ENCODE results near the gene IGF2BP2.

DNA sequence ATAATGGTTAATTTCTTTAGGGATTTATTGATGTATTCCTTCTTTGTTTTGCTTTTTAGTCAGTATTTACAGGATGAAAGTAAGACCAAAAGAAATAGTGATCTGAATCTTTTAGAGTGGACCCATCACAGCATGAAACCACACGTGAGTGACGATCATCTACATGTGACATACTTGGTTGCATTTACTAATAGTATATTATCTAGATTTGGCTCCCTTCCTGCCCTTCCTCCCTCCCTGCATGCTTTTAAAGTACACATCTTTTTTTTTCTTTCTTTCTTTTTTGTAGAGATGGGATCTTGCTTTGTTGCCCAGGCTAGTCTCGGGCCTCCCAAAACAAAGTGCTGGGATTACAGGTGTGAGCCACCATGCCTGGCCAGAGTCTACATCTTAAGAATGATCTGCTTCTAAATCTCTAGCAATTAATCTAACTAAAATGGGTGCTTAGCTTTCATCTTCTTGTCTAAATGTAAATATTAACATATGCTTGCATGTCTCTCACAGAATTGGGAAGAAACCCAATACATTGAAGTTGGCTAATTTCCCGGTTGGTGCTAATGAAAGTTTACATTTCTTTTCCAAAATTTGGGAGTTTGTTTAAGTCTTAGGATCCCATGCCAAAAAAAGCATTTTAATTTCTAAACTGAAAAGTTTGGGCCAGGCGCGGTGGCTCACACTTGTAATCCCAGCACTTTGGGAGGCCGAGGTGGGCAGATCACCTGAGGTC lies 200.7 kb downstream of the IGF2BP2 start:
- TF ChIP-seq, protein P1, sequence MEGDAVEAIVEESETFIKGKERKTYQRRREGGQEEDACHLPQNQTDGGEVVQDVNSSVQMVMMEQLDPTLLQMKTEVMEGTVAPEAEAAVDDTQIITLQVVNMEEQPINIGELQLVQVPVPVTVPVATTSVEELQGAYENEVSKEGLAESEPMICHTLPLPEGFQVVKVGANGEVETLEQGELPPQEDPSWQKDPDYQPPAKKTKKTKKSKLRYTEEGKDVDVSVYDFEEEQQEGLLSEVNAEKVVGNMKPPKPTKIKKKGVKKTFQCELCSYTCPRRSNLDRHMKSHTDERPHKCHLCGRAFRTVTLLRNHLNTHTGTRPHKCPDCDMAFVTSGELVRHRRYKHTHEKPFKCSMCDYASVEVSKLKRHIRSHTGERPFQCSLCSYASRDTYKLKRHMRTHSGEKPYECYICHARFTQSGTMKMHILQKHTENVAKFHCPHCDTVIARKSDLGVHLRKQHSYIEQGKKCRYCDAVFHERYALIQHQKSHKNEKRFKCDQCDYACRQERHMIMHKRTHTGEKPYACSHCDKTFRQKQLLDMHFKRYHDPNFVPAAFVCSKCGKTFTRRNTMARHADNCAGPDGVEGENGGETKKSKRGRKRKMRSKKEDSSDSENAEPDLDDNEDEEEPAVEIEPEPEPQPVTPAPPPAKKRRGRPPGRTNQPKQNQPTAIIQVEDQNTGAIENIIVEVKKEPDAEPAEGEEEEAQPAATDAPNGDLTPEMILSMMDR (IDR thresholded peaks at IDR 0.05): no peak
- TF ChIP-seq POLR2A (IDR thresholded peaks at IDR 0.05): no peak
